Lower leg skin (tissue), 3 donors: ENCODE measurements around the gene SLC5A9.

Experiments
- POLR2A ChIP-seq, 2 donors: fragments of 450-650 bp; IDR thresholded peaks; one replicate each; pipeline ENCODE4 v1.6.1; 2016 to 2017; ENCODE audit warnings: antibody characterized with exemption in 2 of 2, mild to moderate bottlenecking in 1 of 2, moderate library complexity in 1 of 2
- TF ChIP-seq, protein P1 (sequence below), 3 donors: fragments of 450-650 bp; IDR thresholded peaks; one replicate each; pipeline ENCODE4 v1.5.1; 2016; ENCODE audit warnings: antibody characterized with exemption in 3 of 3, mild to moderate bottlenecking in 3 of 3, moderate library complexity in 2 of 3

DNA sequence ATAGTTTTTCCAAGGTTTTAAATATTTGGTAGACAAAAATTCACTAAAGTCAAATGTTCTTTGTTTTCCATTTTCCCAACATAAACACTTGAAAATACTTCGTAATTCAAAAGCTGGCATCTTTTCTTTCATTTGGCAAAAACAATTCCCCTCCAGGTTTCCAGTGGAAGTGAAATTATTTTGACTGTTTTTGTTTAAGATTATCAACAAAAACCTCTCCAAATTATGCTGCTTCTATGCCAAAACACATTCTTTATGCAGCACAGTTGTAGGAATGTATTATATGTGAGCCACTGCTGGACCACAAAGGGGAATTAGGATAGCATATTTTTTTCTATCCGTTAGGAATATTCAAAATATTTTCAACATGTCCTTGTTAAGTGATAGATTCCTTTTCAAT, 44.1 kb downstream of the SLC5A9 start:
- TF ChIP-seq, protein P1, sequence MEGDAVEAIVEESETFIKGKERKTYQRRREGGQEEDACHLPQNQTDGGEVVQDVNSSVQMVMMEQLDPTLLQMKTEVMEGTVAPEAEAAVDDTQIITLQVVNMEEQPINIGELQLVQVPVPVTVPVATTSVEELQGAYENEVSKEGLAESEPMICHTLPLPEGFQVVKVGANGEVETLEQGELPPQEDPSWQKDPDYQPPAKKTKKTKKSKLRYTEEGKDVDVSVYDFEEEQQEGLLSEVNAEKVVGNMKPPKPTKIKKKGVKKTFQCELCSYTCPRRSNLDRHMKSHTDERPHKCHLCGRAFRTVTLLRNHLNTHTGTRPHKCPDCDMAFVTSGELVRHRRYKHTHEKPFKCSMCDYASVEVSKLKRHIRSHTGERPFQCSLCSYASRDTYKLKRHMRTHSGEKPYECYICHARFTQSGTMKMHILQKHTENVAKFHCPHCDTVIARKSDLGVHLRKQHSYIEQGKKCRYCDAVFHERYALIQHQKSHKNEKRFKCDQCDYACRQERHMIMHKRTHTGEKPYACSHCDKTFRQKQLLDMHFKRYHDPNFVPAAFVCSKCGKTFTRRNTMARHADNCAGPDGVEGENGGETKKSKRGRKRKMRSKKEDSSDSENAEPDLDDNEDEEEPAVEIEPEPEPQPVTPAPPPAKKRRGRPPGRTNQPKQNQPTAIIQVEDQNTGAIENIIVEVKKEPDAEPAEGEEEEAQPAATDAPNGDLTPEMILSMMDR (IDR thresholded peaks at IDR 0.05): no peak
- no peak for TF ChIP-seq POLR2A (IDR thresholded peaks at IDR 0.05)
